GM19193 (cell line): ENCODE results near the gene SPTB.

Experiments used
- POLR2A ChIP-seq: IDR thresholded peaks from 4 replicates; pipeline ENCODE4 v1.6.1; 2011; ENCODE audit not compliant: insufficient read depth, insufficient read length; ENCODE audit errors: extremely low read depth

SPTB gene

GRCh38 chr14:64773577-64773976, 106.1 kb downstream of the SPTB start:
- TF ChIP-seq POLR2A: no peak

DNA sequence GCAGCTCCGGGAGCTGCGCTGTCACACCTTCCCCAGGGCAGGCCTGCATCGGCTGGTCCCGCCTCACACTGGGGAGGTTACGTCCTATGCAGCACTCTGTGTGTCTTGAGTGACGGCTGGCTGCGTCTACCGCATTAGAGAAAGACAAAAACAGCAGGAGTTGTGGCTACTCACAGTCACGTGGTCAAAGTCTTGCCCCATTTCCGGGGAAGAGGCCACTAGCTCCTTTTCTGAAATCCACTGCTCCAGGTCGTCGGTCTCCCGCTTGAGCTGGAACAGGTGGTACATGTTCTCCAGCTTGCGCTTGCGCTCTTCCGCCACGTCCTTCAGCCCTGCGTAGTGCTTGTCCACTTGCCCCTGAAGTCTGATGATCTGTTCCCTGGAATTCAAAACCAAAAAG, 106.7 kb downstream of the SPTB start:
- TF ChIP-seq POLR2A: no peak

DNA sequence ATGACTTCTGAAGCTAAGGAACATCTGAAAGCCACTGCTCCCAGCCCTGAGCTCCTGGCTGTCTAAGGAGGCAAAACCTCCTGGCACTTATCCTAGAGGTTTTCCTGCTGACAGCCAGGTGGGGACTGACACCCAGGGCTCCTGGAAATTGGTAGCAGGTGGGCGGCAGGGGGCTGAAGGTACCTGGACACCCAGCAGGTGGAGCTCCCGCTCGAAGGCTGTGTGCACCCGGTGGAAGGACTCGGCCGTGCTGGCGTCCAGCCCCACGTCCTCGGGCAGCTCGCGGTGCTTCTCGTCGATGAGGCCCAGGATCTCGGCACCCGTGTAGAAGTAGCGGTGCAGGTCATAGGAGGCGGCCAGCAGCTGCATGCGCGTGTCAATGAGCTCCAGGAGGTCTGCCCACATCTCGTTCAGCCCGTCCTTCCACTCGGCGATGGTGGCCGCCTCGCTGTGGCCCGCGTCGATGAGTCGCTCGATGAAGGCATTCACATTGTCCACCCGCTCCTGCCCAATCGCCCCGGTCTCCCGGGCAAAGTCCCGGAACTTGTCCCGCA, 107.2 kb downstream of the SPTB start:
- no peak for TF ChIP-seq POLR2A

DNA sequence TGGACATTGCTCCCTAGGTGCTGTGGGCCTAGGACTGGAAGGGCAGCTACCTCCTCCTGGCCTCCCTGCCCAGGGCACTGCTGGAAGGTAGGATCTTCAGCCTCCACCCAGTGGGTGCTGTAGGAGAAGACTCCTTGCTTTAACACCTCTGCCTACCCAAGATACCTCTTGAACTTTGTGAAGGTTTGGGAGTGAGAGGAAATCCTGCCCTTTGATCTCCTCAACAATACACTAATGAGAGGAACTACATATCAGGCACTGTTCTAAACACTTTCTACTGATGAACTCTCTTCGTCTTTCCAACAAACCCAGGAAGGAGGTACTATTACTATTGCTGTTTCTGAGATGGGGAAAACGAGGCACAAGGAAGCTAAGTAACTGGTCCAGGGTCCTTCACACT, 108.5 kb downstream of the SPTB start:
- TF ChIP-seq POLR2A: no peak

GRCh38 chr14:64770751-64771150, 109.0 kb downstream of the SPTB start:
- no peak for TF ChIP-seq POLR2A

- no peak for TF ChIP-seq POLR2A
Observed at GRCh38 chr14:64769096-64770020, 110.3 kb downstream of the SPTB start.

- TF ChIP-seq POLR2A: no peak
Observed at GRCh38 chr14:64768401-64769095, 111.2 kb downstream of the SPTB start.

DNA sequence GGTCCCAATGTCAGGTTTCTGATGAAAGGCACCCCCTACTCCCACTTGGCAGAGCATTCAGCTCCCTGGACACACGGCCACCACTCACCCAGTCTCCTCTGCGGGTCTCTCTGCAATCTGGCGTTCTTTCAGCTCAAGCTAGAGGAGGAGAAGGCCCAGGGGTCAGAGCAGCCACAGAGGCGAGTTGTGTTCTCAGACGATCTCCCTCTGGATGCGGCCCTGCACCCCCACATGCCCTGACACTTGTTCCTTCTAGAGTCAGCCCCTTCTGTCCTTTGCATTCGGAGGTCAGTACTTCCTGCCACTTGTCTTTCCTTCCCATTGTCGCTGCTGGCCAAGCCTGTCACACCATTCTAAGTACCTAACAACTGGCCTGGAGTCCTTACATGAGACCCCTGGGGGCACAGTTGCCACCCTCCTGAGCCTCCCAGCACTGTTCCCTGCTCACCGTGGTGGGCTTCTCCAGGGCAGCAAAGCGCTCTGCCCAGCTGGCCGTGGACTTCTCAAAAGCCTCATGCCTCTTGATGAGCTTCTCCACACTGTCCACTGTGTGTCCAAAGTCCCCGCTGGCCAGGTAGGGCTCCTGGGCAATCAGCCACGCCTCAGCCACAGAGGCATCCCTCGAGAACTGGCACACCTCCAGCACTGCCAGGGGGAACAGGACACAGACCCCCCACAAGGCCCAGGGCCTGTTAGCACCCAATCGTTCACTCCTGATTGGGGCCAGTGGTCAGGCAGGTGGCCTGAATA, 112.3 kb downstream of the SPTB start:
- TF ChIP-seq POLR2A: no peak

- TF ChIP-seq POLR2A: no peak
Observed at GRCh38 chr14:64766430-64767151, 113.1 kb downstream of the SPTB start.

DNA sequence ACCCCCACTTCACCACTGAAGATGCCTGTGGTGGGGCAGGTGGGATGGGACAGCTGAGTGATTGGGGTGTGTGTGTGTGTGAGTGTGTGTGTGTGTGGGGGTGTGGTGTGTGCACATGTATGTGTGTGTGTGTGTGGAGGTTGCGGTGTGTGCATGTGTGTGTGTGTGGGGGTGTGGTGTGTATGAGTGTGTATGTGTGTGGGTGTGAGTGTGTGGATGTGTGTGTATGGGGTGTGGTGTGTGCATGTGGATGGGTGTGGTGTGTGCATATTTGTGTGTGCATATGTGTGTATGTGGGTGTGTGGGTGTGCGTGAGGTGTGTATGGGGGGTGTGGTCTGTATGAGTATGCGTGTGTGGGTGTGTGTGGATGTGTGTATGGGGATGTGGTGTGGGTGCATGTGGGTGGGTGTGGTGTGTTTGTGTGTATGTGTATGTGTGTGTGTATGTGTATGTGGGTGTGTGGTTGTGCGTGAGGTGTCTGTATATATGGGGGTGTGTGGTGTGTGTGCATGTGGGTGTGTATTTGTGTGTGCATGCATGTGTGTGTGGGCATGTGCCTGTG, 113.9 kb downstream of the SPTB start:
- TF ChIP-seq POLR2A: no peak

DNA sequence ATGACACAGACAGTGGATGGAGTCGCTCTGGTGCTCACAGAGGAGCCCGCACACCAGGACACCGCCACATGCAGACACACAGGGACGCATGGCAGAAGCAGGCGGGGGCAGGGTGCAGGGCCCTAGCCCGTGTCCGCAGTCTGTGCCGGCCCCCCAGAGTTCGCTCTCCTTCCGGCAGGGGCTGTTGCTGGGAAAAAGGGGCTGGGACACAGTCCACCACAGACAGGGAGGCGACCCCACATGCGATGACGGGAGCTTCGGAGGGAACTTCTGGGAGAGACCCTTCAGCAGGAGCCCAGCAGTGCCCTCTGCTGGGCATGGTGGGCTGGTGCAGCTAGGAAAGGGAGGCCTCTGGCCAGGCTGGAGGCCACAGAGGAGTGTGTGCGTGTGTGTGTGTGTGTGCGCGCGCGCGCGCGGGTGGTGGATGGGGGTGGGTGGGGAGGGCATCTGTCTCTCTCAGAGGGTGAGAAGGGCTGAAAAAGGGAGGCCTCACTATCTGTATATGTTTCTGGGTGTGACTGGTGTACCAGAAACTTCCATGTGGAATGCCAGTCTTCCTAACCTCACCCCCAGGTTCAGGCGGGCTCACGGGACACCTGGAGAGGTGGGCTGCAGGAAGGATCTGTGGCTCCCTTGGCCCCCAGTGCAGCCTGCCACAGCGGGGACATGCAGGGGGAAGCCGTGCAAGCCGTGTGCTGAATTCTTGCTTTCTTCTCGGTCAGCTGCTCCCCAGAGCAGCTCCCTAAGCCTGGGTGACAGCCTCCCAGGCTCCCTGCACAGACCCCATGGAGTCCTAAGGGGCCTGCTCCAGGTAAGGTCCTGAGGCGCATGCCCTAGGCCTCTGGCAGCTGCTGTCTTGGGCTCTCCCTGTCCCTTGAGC, 114.8 kb downstream of the SPTB start:
- TF ChIP-seq POLR2A: no peak

DNA sequence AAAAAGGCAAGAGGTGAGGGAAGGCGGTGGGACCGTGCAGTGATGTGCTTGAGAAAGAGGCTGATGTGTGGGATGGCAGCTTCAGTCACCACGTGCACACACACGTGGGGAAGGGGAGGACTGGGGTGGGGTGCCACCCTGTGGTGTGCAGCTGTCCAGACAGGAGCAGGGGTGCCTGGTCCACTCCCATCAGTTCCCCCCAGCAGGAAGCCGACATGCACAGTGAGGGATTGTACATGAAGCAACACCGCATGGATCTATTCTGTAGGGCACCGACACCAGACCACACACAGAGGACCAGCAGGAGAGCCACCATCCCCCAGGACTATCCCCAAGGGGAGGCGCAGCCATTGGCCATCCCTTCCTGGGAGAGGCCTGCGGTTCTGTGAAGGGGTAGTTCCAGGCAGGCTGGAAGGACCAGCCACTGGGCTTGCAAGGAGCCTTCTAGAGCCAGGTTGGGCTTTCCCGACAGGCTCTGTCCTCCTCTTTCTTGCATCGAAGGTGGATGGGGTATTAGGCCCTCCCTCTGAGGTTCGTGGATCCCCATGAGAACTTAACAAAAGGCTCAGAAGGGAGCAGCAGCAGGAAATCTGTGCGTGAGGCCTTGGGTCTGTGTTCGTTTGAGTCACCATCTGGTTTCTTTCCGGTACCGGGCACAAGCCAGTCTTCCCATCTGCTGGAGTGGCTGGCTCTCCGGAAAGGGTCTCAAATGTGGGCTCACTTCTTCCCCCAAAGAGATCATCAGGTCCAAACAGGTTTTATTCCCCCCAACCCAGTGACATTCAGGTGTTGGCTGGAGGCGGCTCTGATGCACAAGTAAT, 115.7 kb downstream of the SPTB start:
- TF ChIP-seq POLR2A: no peak
